NCI-H146 treated with DMSO at 0.1 percent for 48 hours (cell line): Measurements from ENCODE around the gene KRT13.
"Not testable (repeated sequence)": the region's sequence is repeated elsewhere in the genome, so short reads cannot be mapped to it uniquely, and the experiment has no call there.

Experiments
- DNase-seq: peaks from one replicate; lab custom pipeline; 2025; ENCODE audit not compliant: unreplicated experiment; lab: John Stamatoyannopoulos, UW

The KRT13 gene

DNA sequence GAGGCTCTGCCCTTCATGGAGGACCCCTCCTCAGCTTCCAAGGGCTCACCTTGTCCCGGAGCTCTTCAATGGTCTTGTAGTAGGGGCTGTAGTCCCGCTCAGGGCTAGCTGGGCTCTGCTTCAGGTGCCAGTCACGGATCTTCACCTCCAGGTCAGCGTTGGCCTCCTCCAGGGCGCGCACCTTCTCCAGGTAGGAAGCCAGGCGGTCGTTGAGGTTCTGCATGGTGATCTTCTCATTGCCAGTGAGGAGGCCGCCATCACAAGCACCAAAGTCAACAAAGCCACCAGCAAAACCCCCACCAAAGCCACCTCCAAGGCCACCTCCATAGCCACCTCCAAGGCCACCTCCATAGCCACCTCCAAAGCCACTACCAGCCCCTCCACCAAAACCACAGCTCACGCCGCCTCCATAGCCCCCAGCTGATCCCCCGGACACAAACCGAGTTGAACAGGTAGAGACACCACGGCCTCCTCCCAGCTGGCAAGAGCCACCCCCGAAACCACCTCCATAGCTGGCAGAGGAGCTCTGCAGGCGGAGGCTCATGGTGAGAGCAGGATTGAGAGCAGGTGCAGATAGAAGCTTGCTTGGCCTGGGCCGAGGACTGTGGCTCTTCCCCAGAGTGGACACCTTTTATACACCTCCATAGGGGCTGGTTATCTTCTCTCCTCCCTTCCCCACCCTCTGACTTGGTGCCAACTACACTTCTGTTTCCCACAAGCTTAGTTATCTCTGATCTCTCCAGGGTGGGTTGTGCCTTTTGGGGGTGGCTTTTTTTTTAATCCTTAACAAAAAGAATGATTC is at the start of gene KRT13:
TSS of gene KRT13 (minus strand) at position 606 of the 802 bp plus-strand sequence. CDS start at position 544, 62 bp downstream.
- no peak for DNase-seq

DNA sequence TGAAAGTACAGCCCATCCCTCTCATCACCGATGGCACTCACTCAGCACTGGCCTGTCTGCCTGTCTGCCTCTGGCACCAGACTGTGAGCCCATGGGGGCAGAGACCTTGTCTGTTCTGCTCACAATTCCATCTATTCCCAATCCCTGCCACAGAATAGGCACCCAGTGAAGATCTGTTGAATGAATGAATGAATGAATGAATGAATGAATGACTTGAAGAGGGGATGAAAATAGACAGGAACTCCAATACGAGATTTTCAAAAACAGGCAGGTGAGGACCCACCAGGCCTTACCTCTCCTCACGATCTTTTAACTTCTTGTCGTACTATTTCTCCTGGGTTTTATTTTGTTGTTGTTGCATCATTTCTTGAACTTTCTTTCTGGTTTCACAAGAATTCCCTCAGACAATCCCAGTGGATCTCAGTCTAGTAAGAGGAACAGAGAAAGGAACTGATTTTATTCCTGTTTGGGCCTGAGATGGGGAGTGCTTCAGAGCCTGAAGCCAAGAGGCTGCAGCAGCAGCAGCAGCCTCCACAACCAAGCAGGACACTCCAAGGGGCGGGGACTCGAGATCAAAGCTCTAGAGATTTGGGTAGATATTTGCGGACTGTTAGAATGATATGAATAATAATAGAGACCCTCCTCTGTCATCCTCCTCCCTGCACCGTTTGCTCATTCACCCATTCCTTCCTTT is 48.7 kb upstream of the KRT13 start:
- DNase-seq = no peak

DNA sequence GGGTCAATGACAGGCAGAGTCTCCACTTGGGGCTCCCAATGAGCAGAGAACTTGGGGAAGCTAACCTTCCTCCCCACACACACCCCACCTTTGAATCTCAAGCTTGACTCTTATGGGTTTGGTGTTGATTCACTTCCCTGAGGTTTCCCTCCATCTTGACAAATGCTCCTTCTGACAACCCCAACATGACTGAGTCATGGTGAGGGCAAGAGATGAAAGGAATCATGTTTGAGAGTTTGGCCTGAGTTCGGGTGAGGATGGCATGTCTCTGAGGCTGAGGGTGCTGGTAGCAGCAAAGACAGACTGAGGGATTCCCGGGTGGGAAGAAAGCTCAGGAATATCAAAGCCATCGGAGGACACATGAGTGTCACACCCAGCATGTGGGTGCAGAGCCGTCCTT is 47.8 kb upstream of the KRT13 start:
- DNase-seq = no peak

DNA sequence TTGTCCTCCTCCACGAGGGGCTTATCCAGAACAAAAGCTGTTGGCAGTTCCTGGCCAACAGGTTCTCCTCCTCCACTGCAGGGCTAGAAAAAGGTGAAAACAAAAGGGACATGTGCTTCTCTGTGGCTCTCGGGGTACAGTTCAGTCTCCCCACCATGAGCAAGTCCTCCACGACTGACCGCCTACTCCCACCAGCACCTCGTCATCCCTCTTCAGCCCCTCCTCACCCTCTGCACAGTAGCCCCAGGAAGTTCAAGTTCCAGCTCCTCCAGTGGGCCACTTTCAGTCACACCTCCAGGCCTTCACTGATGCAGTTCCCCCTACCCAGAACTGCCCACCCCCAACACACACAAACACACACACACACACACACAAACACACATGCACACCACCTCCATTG is 47.0 kb upstream of the KRT13 start:
- DNase-seq = no peak

DNA sequence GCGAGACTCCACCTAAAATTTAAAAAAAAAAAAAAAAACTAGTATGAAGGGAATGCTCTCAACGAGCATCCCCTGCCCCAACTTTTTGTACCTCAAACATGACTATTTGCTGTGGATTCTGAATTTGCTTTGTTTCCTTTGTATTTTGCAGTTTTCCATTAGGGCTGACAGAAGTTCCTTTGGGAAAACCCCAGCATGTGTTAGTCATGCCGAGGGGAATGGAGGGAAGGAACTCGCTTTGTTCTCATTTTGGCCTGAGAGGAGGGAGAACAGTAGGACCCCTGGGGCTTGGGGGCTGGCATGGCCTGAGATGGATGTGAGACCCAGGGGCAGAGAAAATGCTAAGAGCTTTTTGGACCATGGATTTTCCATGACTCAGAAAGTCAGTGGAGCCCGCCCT is 46.0 kb upstream of the KRT13 start:
- no peak for DNase-seq

DNA sequence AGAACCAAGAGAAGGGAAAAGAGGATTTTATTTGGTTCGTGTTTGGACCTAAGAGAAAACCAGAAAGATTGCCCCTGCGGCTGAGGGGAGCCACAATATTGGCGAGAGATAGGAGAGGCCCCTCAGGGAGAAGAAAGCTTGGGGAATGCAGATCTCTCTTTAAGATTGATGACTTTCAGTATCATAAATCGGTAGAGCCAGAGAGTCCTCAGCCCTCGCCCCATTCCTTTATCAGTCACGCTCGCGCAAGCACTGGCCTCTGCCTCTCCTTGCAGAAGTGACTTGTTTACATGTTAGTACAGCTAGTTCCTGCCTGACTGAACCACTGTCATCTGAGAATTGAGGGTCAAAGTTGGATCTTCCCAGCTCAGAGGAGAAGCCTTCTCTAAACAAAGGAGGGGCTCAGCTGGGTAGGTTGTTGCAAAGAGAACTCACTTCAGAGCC is 44.2 kb upstream of the KRT13 start:
- no peak for DNase-seq

DNA sequence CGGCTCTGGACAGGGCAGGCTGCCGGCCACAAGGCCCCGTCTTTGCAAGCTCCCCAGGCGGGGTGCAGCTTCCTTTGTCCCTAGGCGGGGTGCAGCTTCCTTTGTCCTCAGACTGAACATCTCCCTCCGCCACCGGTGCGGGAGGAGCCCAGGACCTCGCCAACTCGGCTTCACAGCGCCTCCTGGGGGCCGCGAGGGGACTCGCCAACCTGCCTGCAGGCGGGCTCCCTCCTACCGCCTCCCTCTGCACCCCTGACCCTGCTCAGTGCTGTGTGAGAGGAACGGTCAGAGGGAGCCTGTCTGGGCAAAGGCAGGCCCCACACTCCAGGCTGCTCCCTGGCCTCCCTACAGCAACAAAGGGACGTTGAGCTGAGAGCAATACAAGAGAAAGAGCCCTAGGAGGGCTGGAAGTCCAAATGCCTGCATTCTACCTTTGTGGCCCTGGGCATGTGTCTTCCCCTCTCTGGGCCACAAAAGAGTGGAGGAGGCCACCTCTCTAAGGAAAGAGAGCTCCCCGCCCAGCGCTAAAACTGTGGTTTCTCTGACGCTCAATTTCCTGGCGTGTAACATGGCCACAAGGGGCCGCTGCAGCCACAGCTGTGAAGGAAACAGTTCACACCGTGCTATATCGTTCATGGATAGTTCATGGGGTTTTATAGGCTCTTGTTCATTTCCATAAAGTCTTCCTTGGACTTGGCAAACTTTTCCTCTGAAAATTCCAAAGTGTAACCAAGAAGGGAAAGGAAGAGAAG is 43.6 kb upstream of the KRT13 start:
- peak; percentile 60 for DNase-seq

DNA sequence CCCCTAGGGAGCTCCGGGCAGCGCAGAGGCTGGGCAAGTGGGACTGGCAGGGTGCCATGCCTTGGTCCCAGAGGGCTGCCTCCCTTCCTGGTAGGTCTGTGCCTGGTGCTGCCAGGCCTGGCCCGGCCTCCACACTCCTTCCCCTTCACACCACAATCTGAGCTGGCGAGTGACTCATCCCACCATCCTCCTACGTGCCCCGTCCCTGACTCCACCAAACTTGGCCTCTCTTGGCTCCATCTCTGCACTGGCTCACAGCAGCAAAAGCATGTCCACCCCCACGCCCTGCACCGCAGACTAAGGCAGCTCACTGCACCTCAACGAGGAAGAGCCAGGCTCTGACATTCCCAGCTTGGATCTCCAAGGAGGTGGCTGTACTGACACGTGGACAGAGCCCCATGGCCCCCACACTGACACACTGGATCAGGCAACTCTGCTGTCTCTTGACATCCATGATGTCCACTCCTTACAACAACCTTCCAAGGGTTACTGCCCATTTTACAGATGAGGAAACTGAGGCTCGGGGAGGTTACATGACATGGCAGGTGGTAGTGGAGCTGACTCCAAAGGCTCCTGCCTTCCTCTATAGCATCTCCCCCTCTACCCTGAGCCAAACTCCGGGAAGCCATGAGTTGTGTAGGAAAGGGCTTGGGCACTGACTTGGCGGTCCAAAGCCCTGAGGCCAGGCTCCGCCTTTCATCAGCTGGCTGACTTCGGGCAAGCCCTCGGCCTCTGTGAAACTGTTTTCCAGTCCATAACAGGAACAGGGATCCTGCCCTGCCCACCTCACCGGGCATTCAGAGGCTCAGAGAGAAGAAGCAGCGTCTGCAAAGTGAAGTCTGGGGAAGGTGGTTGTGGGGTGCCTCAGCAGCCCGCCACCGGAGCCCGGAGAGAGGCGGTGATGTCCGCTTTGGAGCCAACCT is 42.8 kb upstream of the KRT13 start:
- no peak for DNase-seq

DNA sequence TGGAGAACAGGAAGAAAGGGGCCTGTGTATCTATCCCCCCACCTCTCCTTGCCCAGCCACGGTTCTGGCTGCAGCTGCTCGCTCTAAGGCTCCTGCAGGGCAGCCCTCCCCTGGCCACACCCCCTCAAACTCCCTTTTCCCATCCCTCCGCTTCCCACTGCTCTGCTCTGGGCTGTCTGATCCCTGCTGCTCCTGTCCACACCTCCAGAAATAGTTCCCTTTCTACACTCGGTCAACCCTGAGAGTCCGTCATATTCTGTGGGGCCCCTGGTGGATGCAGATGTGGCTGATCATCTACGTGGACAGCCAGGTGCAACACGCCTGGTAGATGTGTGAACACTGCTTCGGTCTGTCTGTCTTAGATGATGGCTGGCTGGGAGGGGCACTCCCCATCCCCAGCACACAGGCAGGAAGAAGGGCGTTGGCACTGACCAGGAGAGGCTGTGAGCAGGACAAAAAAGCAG is 42.0 kb upstream of the KRT13 start:
- DNase-seq = peak; percentile 11

DNA sequence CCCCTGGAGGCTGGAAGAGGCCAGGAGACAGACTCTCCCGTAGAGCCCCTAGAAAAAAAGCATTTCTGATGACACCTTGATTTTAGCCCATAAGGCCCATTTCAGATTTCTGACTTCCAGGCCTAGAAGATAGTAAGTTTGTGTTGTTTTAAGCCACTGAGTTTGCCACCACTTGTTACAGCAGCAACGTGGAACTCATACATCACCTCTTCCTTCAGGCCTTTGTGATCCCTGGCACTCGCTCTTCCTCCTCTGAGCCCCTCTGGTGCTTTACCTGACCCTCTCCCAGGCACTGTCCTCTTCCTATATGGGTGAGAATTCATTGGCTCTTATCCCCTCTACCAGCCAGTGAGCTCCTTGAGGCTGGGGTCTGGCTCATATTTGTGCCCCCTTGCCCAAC is 41.4 kb upstream of the KRT13 start:
- no peak for DNase-seq

DNA sequence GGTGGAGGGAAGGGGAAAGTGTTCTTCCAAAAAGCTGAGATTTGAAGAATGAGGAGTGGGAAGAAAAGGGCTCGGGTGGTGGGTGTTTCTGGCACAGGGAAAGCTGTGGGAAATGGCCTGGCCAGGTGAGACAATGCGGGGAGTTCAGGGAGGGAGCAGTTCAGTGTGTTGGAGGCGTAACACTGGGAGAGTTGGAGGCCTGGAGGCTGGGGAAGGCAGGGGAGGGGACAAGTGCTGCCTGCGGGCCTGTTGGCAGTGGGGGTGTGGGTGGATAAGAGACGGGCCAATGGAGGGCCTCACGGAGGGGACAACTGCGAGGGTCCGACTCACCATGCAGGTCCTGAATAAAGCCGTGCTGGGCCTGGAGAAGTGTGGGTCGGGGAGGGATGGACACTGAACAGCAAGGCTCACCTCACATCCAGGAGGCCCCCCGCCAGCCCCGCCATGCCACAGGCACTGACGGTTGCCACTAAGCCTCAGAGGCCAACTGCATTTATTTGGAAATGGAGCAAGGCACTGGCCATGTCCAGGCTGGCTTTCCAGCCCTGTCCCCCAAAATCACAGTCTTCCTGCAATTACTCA is 40.5 kb upstream of the KRT13 start:
- DNase-seq = no peak

DNA sequence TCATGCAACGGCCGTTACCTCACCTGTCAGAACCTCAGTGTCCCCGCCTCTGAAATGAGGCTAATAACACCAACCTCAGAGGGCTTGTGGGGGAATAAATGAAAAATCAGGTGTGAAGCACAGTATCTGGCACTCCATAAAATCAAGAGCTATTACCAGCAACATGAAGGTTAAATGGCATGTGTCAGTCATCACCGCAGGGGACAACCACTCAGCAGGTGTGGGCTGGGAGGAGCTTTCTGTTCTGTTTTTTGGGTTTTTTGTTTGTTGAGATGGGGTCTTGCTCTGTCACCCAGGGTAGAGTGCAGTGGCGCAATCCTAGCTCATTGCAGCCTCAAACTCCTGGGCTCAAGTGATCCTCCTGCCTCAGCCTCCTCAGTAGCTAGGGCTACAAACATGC is 39.5 kb upstream of the KRT13 start:
- DNase-seq = no peak

DNA sequence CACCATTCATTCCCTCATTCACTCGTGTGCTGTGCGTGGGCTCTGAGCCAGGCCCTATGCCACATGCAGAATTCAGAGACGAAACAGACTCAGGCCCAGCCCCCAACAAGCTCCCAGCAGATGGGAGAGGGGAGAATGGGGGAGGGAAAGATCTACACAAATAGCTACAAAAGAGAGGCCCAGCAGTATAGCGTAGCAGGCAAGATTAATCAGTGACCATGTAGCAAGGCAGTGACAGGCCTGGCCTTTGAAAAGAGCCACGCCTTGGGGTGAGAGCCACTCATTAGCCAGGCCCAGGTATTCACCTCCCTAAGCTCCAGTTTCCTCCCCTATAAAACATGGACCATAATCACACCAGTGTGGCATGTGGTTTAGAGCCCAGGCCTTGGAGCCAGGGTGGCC is 39.1 kb upstream of the KRT13 start:
- no peak for DNase-seq

DNA sequence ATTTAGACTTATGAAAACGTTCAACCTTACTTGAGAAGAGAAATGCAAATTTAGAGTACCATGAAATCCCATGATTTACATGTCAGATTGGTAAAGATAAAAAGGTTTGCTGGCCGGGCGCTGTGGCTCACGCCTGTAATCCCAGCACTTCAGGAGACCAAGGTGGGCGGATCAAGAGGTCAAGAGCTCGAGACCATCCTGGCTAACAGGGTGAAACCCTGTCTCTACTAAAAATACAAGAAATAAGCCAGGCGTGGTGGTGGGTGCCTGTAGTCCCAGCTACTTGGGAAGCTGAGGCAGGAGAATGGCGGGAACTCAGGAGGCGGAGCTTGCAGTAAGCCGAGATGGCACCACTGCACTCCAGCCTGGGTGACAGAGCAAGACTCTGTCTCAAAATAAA is 37.4 kb upstream of the KRT13 start:
- not testable (repeated sequence) for DNase-seq

DNA sequence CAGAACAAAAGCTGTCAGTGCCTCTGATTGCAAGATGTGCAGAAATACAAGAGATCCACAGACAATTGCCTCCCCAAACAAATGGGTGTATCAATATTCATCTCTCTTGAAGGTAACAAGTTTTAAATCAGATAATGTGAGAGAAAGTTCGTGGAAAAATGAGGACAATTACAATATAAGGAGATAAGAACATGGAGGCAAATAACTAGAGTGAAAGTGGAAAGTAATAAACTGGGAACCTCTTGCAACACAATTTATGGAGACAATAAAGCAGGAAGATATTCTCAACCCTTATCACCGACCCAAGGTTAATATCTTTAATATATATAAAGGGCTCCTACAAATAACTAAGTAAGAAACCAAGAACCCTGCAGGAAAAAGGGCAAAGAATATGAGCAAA is 36.9 kb upstream of the KRT13 start:
- DNase-seq = no peak

DNA sequence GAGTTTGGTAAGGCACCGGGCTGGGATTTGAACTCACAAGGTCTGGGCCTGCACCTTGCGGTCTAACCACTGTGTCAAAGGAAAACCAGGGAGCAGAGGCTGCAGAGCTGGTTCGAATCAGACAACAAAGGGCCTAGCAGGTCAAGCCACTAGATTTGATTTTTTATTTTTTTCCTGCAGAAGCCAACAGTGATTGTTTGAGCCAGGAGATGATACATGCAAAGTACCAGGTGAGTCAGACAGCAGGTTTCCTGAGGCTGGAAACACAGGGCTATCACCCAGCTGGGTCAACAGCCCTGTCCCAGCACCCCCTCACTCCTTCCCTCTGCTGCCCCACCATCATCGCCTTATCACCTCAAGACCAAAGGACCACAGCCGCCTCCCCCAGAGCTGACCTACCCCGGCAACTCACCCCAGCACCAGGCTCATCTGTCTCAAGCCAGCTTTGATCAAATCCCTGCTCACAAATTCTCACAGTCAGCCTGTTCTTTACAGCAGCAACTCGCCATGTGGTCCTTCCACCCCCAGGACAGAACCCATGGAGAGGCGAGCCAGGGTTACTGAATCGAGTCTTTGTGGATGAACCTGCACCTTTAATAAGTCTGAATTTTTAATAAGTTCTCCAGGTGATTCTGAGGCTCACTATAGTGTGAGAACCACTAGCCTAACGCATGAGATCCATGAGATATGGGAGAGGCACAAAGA is 35.7 kb upstream of the KRT13 start:
- peak; percentile 73 for DNase-seq

DNA sequence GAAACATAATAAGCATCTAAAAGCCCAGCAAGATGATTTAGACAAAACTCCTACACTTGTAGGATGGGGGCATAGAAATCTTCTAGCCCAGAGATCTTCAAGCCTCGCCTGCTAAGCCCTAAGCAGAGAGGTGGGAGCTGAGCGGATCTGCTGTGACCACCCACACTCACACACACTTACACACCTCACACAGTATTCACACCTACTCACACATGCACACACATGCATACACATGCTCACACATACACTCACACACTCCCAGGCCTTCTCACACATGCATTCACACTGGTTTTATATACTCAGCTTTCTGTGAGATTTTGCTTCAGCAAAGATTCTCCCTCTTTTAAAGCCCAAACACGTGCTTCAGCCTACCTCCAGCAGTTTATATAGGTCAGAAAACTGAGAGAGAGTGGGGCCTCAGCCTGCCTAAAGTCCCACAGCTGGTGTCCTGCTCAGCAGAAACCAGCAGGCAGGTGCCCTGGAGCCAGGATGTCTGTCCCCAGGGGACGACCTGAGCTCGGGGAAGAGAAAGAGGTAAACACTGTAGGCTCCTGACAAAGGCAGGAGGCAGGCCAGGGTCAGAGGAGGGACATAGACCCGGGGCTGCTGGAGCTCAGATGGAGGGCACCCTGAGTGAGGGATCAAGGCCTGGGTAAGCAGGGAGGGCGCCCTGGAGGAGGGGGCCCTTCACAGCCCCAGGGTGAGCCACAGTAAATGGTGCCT is 34.7 kb upstream of the KRT13 start:
- DNase-seq = peak; percentile 64

DNA sequence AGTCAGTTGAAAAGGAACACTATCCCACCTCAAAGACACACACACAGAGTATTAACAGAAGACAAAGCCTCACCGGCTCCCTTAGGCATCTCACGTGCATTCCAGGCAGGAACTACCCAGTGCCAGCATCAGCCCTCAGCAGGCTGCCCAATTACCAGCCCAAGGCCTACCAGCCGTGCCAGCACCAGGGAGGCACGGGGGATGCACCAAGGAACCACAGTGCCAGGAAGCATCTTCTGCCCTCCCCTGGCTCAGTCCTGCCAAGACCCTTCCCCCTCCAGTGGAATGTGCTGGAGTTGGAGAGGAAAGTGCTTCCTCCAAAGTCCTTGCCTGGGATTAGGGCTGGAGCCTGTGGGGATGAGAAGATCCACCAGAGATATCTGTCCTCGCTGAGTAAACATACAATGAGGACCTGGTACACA is 33.7 kb upstream of the KRT13 start:
- DNase-seq = no peak

DNA sequence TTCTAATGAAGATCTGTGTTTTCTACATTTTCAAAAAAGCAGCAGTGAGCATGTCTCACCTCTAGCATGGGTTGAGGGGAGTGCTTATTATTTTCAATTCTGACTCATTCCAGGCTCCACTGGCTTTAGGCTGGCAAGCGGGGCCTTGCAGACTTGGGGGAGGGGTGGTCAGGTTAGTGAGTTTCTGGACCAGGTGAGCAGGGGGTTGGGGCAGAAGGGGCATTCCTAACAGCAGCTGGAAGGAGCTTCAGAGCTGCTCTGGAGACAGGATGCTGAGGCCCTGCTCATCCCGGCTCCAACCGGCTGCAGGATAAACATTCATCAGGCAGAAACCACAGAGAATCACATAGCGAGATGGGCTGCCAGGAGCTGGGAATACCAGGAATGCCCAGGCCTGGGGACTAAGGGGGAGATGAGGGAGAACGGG is 33.2 kb upstream of the KRT13 start:
- DNase-seq = no peak
